ENCODE results near the gene UCHL1.

The UCHL1 gene

DNA sequence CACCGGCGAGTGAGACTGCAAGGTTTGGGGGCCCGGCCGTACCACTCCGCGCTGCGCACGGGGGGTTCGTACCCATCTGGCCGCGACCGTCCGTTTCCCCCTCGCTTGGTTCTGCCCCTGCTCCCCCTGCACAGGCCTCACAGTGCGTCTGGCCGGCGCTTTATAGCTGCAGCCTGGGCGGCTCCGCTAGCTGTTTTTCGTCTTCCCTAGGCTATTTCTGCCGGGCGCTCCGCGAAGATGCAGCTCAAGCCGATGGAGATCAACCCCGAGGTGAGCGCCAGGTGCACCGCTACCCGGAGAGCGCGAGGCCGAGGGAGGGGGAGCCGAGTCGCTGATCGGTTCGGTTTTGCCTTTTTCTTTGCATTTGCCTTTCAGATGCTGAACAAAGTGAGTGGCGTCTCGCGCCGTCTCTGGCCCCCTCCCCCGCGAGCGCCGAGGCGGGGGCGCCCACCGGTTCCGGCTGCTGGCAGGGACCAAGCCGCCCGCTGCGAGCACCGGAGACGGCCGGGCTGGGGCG lies at the start of gene UCHL1:
Gene UCHL1, plus strand, starts transcription at position 189 of the 517 bp plus-strand sequence. Its CDS starts 49 bp downstream, at position 238.
- peak; percentile 75 for DNase-seq

GRCh38 chr4:41207291-41207831 lies 49.4 kb upstream of the UCHL1 start:
- DNase-seq = no peak

DNA sequence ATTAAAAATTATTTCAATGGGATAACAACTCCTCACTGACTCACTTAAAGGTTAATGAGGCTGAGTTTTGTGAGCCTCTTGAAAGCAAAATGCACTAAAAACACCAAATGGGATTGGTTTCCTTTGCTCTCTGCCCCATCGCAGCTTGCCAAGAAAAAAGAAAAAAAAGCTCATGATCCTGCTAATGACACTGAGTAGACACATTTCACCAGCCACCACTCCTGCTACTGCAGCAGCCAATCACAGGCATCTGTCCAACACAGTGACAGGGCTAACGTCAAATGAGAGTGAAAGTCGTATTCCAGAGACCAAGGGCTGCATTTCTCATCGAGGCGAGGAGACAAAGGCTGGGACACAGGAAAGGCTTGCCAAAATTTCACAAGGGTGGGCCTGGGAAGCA lies 47.5 kb upstream of the UCHL1 start:
- DNase-seq = no peak

GRCh38 chr4:41209901-41210300 lies 46.8 kb upstream of the UCHL1 start:
- no peak for DNase-seq

DNA sequence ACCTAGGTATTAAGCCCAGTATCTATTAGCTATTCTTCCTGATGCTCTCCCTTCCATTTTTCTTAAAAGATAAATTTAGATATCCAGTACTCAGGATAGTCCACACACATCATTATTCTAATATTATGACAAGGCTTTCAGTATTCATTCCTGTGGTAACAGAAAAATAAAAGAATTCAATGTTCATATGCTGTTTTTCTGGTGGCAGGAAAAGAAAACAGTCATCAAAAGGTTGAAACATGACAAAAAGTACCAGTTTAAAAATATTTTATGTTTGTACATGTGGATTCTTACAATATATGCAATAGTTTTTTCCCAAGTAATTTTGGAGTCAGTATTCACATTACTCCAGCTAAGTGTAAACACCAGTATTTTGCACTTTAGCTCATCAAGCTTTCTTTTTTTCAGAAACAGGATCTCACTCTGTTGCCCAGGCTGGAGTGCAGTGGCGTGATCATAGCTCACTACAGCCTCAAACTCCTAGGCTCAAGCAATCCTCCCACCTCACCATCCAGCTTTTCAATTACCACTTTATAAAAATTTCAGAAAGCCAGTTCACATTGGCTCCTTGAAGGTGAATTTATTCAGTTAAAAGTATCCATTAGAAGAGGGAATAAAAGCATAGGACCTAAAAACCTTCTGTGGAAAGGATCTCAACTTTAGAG lies 44.6 kb upstream of the UCHL1 start:
- DNase-seq = no peak

DNA sequence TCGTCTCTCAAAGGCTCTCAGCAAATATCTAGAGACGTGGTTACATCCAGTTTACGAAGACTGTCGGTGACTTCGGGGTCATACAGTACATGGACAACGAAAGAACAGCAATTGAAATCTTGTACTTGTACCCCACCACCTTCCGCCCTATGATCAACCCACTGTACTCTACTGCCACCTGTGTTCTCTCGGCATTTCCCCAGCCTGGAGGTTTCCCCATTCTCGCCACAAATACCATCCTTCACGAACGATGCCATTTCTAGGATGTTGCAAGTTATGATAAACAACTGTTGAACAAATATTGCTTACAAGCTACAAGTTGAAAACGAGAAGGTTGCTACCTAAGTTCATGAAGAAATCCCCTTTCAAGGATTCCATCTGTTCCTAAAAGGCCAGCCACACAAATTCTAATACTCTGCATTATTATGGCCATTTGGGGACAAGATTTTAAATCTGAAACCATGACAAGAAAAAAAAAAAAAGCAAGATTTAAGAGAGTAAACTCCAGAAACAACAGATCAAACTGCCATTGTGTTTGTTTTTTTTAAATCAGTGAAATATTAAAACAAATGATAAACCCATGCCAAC lies 44.0 kb upstream of the UCHL1 start:
- no peak for DNase-seq

- peak; percentile 1 for DNase-seq
Observed at GRCh38 chr4:41213625-41214135, 43.0 kb upstream of the UCHL1 start.

- DNase-seq = peak; percentile 88
Observed at GRCh38 chr4:41214136-41214824, 42.4 kb upstream of the UCHL1 start, which contains the start of gene APBB2. Gene APBB2, minus strand, starts transcription at chr4:41214542. Its CDS starts 181,288 bp downstream, at chr4:41033254.

- DNase-seq = no peak
Observed at GRCh38 chr4:41214825-41215146, 41.9 kb upstream of the UCHL1 start.

GRCh38 chr4:41215155-41215554 lies 41.6 kb upstream of the UCHL1 start:
- no peak for DNase-seq

- no peak for DNase-seq
Observed at GRCh38 chr4:41215969-41216293, 40.8 kb upstream of the UCHL1 start.

- DNase-seq = peak; percentile 63
Observed at GRCh38 chr4:41216294-41217019, 40.3 kb upstream of the UCHL1 start.

- DNase-seq = no peak
Observed at GRCh38 chr4:41217020-41217333, 39.8 kb upstream of the UCHL1 start.

- no peak for DNase-seq
Observed at GRCh38 chr4:41217374-41217773, 39.4 kb upstream of the UCHL1 start.

DNA sequence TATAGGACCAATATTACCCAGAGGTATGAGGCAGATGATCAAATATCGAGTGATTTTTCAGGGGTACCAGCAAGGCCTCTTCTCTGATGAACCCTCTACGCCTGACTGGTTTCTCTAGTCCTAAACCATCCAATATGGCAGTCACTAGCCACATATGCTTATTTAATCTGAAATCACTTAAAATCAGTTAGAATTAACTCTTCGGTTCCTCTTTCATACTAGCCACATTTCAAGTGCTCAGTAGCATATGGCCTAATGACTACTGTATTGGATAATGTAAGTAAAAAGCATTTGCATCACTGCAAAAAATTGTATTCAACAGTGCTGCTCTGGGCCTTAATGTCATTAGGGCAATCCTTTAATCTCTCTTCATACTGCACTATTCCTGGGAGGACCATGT lies 38.0 kb upstream of the UCHL1 start:
- DNase-seq = no peak

DNA sequence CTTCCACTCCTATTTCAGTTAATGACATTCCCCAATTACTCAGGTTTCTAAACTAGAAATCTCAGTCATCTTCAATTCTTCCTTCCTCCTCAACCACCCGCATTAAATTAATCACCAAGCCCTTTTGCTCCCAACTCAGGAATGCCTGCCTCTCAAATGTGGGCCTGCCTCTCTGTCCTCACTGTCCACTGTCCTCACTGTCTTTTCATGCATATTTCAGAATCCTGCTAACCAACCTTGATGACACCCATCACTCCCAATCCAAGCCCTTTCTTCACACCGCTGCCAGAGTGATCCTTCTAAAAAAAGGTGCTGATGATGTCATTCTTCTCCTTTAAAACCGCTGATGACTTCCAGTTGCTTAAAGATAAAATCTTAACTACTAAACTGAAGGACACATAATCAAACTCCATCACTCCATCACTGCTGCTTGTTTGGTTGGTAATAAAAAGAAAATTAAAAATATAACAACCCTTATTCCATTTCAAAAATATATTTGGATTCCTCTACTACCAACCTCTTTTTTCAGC lies 37.2 kb upstream of the UCHL1 start:
- DNase-seq = no peak

GRCh38 chr4:41221850-41222645 lies 34.7 kb upstream of the UCHL1 start:
- no peak for DNase-seq

DNA sequence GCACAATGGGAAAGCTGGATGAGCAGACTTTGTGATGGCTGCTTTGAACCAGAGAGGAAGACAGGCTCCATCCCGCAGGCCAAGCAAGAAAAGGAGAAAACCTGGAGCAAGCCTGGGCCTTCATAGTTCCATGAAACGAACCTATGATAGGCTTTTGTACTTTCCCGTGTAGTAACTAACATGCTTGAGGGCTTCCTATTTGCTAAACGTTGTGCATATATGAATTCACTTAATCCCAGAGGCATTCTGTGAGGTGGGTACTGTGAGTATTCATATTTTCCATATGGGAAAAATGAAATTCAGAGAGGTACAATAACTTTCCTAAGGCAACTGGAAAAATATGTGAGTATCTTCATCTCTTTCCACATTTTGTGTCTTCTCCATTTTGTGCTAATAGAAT lies 28.8 kb upstream of the UCHL1 start:
- no peak for DNase-seq

GRCh38 chr4:41232406-41232805 lies 24.3 kb upstream of the UCHL1 start:
- DNase-seq = no peak

GRCh38 chr4:41232856-41233255 lies 23.9 kb upstream of the UCHL1 start:
- no peak for DNase-seq

- DNase-seq = no peak
Observed at GRCh38 chr4:41236032-41236431, 20.7 kb upstream of the UCHL1 start.

DNA sequence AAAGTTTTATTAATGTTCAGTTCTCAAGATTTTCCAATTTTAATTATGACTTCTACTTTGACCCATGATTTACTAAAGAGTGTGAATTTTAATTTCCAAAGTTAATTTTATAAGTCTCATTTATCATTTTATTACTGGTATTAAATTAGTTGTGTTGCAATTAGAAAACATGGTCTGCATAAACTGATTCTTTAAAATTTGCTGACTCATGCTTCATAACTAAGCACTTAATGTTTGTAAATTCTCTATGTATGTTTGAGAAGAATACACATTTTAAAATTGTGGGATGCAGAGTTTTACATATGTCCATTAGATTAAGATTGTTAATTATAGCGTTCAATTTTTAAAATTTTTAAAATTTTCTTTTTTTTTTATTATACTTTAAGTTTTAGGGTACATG lies 20.2 kb upstream of the UCHL1 start:
- no peak for DNase-seq
